ENCODE data around the gene GATAD1.

The GATAD1 gene

DNA sequence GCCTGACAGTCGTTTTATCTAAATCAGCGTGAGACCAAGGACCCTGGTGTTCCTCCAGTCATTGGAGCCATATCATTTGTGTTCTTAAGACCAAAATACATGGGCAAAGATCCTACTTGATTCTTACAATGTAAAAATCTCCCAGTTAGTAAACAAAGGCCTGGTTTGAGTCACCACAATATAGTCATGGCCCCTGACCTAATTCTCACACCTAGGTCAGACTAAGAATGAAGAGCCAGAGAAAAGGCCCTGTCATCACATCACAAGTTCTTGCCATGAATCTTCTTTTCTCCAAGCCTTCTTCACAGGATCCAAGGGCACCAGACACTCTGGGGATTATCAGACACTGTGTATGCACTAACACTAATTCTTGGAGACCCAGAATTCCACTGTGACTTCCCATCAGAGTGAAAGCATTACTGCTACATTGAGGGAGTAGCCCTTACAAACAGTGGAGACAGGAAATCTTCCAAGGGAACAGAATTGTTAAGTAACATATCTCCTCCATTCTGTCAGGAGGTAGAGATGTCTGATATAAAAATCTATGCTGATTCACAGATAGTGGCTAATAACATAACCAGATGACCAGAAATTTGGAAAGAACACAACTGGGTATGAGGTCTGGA, 38.1 kb downstream of the GATAD1 start:
- DNase-seq, result no peak

DNA sequence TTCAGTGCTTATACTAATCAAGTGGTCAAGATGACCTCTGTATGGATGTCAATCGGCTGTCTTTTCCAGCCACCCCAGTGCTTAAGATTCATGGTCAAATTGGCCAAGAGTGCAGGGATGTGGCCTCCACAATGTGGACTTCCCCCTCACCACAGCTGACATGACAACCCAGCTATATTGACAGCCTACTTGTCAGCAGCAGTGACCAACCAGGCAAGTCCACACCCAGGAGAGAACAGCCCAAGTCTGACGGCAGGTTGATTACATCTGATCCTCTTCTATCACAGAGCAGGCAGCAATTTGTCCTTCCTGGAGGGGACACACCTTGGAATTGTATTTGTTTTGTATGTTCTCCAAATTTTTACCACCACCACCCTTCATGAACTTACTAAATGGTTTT, 38.7 kb downstream of the GATAD1 start:
- no peak for DNase-seq

DNA sequence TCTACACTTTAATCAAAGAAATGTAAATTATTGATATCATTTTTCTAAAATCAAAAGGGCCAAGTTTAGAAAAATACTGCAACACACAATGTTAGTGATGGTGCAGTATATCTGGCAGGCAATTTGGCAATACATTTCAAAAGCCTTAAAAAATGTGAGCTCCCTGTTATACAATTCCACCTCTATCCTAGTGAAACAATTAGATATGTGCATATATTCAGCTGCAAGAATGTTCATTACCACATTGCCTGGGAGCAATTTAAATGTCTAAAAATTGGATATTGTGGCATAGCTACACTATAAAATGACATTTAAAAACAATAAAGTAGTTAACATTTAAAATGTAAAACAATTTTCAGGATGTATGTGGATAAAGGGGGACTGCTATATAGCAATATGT, 40.5 kb downstream of the GATAD1 start:
- no peak for DNase-seq

DNA sequence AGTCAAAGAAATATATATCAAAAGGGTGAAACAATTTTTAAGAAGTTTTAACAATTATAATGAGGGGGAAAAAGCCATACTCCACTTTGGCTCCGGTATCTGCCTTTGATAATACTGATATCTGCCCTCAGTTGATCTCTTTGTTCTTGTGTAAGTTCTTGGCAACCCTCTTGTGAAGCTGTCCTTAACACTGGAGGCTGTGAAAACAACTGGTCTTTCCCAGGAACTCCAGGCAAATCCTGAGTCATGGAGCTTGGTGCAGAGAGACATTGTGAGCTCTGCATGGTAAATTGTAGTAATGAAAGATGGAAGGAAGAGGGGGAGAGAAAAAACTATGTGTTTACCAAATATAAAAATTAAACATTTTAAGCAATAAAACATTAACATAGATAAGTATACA, 42.4 kb downstream of the GATAD1 start:
- no peak for DNase-seq

DNA sequence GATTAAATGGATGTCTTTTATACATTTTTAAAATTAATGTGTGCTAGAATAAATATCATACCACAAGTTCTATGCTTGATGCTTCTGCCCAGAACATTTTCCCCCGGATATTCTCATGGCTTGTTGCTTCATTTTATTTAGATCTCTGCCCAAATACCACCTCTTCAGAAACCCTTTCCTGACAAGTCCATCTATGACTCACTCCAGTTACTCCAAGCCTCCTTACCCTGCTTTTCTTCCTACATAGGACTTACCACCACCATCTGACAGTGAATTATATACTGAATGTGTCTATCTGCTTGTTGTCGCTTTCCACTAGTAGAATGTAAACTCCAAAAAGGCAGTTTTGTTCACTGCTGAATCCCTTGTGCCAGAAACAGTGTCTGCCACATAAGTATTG, 49.6 kb downstream of the GATAD1 start:
- DNase-seq, result peak; percentile 7

DNA sequence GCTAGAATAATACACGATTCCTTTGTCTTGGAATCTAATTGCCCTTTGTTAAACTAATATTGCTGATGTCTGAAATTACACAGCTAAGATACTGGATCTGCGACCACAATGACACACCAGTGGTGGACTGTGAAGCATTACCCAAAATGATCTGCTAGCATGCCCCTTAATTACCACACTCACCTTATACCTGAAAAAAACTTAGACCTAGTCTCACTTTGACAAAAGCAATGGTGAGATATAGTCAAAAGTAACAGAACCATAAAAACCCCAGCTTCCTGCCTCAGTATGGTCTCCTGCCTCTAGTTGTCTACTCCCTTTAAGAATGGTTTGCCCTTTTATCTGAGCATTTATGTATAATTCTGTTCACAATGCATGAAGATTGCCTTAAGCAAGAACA, 51.3 kb downstream of the GATAD1 start:
- DNase-seq, result no peak

DNA sequence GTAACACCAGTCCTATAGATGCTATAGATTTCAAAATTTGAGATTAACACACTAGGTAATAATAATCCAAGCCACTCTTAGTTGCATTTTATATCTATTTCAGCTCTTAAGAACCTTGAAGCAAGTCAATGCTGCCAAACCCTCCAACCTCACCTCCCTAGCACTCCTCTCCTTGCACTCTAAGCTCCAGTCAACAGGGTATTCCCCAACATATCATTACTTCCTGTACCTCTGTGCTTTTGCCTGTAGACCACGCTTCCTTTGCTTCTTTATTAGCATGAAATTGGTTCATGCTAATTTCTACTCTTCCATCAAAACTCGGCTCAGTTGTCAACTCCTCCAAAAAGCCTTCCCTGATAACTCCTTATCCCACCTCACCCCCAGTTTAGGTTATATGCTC, 56.5 kb downstream of the GATAD1 start:
- DNase-seq, result no peak

DNA sequence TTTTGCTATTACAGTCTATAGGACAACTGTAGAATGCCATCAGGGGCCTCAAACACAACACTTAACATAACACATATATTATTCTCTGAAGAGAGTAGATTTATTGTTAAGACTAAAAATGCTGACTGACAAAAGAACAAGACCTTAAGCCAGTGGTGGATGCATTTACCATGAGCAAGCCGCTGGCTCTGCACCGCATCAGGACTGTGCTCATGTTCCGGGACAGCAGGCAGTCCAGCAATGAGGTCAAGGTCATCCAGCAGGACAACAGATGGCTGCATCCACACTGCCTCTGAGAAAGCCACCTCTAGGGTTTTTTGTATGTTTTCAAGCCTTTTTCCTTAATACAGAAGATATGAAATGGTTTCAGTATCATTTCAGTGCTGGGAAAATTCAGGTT, 57.3 kb downstream of the GATAD1 start:
- DNase-seq, result no peak

DNA sequence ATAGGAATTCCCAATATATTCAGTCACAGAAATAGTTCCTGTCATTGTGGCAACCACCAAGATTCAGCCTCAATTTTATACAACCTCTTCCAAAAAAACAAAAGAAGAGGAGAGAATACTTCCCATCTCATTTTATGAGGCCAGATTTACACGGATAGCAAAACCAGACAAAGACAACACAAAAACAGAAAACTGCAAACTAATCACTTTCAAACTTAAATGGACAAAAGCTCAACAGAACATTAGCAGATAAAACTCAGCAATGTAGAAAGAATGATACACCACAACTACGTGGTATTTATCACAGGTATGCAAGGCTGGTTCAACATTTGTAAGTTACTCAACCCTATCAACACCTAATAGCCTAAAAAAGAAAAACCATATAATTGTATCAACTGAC, 59.1 kb downstream of the GATAD1 start:
- DNase-seq, result no peak

DNA sequence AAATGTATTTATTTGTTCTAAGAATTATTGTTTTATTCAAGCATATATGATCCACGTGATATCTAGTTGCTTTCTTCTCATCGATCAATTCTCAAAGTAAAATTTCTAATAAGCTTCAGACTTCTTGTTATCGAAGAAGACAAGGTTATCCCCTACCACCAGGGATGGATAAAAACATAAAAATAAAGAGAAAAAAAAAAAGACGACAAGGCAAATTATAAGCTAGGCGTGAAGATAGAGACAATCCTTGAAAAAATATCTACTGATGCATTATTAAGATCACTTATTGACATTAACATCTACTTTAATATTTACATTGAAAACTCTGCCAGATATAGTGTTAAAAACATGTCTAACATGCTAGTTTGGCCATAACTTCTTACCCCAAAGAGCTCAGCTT, 61.7 kb downstream of the GATAD1 start:
- DNase-seq, result no peak

All from NCI-H226 (cell line).